ENCODE measurements around the gene RPLP1. TPM values are rescaled to one million over a fixed set of nuclear protein-coding genes. Genes with fewer than 3 reads are reported as not detected.

The RPLP1 gene
- total and polyA plus RNA-seq, 2 donors (not counting 1 experiment from before 2014, with no cell fraction given): 82.4 to 621 TPM

DNA sequence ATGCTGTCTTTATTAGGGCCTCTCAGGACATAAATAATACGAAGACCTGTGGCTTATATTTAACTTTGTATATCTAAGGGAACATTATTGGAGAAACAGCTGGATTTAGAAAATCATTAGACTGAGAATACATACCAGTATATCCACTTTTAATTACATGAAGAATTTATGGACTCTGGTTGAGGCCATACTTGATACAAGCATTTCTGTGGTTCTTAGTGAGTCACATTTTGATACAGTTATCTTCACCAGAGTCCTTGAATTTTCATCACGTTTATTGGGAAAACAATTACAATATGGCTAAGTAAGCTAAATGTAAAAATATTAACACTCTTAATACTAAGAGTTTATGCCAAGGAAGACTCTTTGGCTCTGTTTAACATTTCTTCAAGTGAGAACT, 28.6 kb upstream of the RPLP1 start:
- Histone ChIP-seq H3K4me2 (ENCODE audit: extremely low read depth, insufficient read depth, low read length) (no peak overlapping the region), H2AFZ (ENCODE audit: low read length) (no peak overlapping the region), H3K9ac (ENCODE audit: insufficient read depth, low read length) (no peak overlapping the region), H3K36me3 (ENCODE audit: control insufficient read depth, insufficient read depth, low read length) (peaks cover 5% of the 10 kb centered on the region), H3K79me2 (ENCODE audit: control insufficient read depth, insufficient read depth, low read length) (peaks cover 26% of the 10 kb centered on the region), H3K4me3 (replicated peaks in 1 of 4; ENCODE audit: control extremely low read depth in 1 of 4, insufficient read depth in 1 of 4, low read depth in 3 of 4, low read length in 4 of 4) (no peak overlapping the region), H3K27ac (ENCODE audit: insufficient read depth, low read length) (no peak overlapping the region), H3K27me3 (ENCODE audit: control insufficient read depth, insufficient read depth, low read length) (no peaks in the 10 kb centered on the region), H3K4me1 (ENCODE audit: control insufficient read depth, extremely low read depth, insufficient read depth, low read length) (no peaks in the 10 kb centered on the region), H3K9me3 (ENCODE audit: control insufficient read depth, insufficient read depth, low read depth, low read length) (no peaks in the 10 kb centered on the region), H4K20me1 (ENCODE audit: control insufficient read depth, extremely low read depth, insufficient read depth, low read length) (no peaks in the 10 kb centered on the region)
- DNase-seq (ENCODE audit: low read depth in 2 of 2): peak in 1 of 2 donors; percentile 63
- no peak for TF ChIP-seq EZH2 (IDR thresholded peaks at IDR 0.05; ENCODE audit: low read length, missing control alignments)
- TF ChIP-seq, protein P1, sequence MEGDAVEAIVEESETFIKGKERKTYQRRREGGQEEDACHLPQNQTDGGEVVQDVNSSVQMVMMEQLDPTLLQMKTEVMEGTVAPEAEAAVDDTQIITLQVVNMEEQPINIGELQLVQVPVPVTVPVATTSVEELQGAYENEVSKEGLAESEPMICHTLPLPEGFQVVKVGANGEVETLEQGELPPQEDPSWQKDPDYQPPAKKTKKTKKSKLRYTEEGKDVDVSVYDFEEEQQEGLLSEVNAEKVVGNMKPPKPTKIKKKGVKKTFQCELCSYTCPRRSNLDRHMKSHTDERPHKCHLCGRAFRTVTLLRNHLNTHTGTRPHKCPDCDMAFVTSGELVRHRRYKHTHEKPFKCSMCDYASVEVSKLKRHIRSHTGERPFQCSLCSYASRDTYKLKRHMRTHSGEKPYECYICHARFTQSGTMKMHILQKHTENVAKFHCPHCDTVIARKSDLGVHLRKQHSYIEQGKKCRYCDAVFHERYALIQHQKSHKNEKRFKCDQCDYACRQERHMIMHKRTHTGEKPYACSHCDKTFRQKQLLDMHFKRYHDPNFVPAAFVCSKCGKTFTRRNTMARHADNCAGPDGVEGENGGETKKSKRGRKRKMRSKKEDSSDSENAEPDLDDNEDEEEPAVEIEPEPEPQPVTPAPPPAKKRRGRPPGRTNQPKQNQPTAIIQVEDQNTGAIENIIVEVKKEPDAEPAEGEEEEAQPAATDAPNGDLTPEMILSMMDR (conservative IDR thresholded peaks at IDR 0.05 in 1 of 2, IDR thresholded peaks at IDR 0.05 in 1 of 2; ENCODE audit: low read depth in 1 of 2, low read length in 2 of 2): no peak

DNA sequence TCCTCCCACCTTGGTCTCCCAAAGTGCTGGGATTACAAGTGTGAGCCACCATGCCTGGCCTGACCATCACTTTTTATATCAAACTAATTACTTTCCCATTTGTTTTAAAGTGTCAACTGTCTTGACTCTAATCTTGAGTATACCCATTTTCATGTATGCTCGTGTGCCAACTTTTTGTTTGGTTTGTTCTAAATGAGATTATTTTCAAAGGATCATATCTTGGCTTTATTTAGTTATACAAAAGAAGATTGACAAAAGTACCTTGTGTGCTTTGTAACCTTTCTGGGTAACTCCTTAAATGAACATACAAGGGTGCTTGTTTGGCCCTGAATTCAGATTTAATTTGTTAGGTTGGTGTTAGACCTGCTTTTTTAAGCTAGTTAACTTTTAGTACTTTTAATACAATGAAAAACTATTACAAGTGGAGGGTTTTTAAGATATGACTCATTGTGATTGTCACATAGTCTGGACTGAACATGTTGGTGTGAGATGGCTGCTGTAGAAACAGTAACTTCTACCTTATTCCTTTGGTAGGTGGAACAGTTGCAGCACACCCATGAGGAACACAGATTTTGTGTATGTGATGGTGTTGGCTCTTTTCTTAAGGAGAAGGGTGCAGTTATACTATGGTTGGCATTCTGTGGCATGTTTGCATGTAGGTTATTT, 27.7 kb upstream of the RPLP1 start:
- Histone ChIP-seq H3K27me3 (ENCODE audit: control insufficient read depth, insufficient read depth, low read length) (no peaks in the 10 kb centered on the region), H2AFZ (ENCODE audit: low read length) (no peak overlapping the region), H3K27ac (ENCODE audit: insufficient read depth, low read length) (no peak overlapping the region), H3K36me3 (ENCODE audit: control insufficient read depth, insufficient read depth, low read length) (peaks cover 6% of the 10 kb centered on the region), H3K79me2 (ENCODE audit: control insufficient read depth, insufficient read depth, low read length) (peaks cover 18% of the 10 kb centered on the region), H3K4me2 (ENCODE audit: extremely low read depth, insufficient read depth, low read length) (no peak overlapping the region), H3K9me3 (ENCODE audit: control insufficient read depth, insufficient read depth, low read depth, low read length) (no peaks in the 10 kb centered on the region), H3K4me1 (ENCODE audit: control insufficient read depth, extremely low read depth, insufficient read depth, low read length) (no peaks in the 10 kb centered on the region), H3K4me3 (replicated peaks in 1 of 4; ENCODE audit: control extremely low read depth in 1 of 4, insufficient read depth in 1 of 4, low read depth in 3 of 4, low read length in 4 of 4) (no peak overlapping the region), H3K9ac (ENCODE audit: insufficient read depth, low read length) (no peak overlapping the region), H4K20me1 (ENCODE audit: control insufficient read depth, extremely low read depth, insufficient read depth, low read length) (no peaks in the 10 kb centered on the region)
- no peak for TF ChIP-seq EZH2 (IDR thresholded peaks at IDR 0.05; ENCODE audit: low read length, missing control alignments)
- TF ChIP-seq, protein P1 (conservative IDR thresholded peaks at IDR 0.05 in 1 of 2, IDR thresholded peaks at IDR 0.05 in 1 of 2; ENCODE audit: low read depth in 1 of 2, low read length in 2 of 2): no peak
- DNase-seq (ENCODE audit: low read depth in 2 of 2): peak in 1 of 2 donors; percentile 36

DNA sequence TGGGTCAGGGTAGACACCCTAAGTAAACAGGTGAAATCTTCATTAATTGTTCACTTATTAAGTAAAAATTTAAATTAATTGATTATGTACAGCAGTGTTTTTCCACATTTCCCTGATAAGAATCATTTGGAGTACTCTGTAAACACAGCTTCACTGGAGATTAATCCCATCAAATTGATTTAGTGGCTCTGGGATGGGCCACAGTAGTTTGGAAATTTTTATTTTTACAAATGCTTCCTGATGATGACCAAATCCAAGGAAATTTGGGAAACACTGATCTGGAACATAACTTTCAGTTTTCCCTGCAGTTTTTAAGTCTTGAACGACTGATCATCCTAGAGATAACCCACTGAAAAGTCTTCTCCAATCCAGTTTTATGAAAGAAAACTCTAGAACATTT, 18.8 kb upstream of the RPLP1 start:
- H3K4me2 ChIP-seq (ENCODE audit: extremely low read depth, insufficient read depth, low read length): no peak overlapping the region
- H3K36me3 ChIP-seq (ENCODE audit: control insufficient read depth, insufficient read depth, low read length): peaks cover 12% of the 10 kb centered on the region
- TF ChIP-seq EZH2 (IDR thresholded peaks at IDR 0.05; ENCODE audit: low read length, missing control alignments): no peak
- TF ChIP-seq, protein P1 (conservative IDR thresholded peaks at IDR 0.05 in 1 of 2, IDR thresholded peaks at IDR 0.05 in 1 of 2; ENCODE audit: low read depth in 1 of 2, low read length in 2 of 2): no peak

More for the DNA sequence above, 18.8 kb upstream of the RPLP1 start:
- no peak for DNase-seq (ENCODE audit: low read depth in 2 of 2)
- Histone ChIP-seq H3K9me3 (ENCODE audit: control insufficient read depth, insufficient read depth, low read depth, low read length) (no peaks in the 10 kb centered on the region), H3K27me3 (ENCODE audit: control insufficient read depth, insufficient read depth, low read length) (no peaks in the 10 kb centered on the region), H2AFZ (ENCODE audit: low read length) (no peak overlapping the region), H3K27ac (ENCODE audit: insufficient read depth, low read length) (no peak overlapping the region), H3K4me3 (replicated peaks in 1 of 4; ENCODE audit: control extremely low read depth in 1 of 4, insufficient read depth in 1 of 4, low read depth in 3 of 4, low read length in 4 of 4) (no peak overlapping the region), H3K4me1 (ENCODE audit: control insufficient read depth, extremely low read depth, insufficient read depth, low read length) (no peaks in the 10 kb centered on the region), H3K79me2 (ENCODE audit: control insufficient read depth, insufficient read depth, low read length) (peaks cover 10% of the 10 kb centered on the region), H3K9ac (ENCODE audit: insufficient read depth, low read length) (no peak overlapping the region), H4K20me1 (ENCODE audit: control insufficient read depth, extremely low read depth, insufficient read depth, low read length) (no peaks in the 10 kb centered on the region)
